ENCODE results near the gene CARS1.

CARS1 gene

GRCh38 chr11:3092603-3093141, 35.4 kb upstream of the CARS1 start:
- no peak for TF ChIP-seq REST (IDR thresholded peaks at IDR 0.05; ENCODE audit: insufficient read depth in 1 of 2, low read depth in 2 of 2, low read length in 2 of 2)
- no peak for TF ChIP-seq FOXP2 (optimal IDR thresholded peaks at IDR 0.05; ENCODE audit: borderline replicate concordance, extremely low read depth, extremely low read length, insufficient read depth)
- no peak for TF ChIP-seq SIN3A (IDR thresholded peaks at IDR 0.05; ENCODE audit: borderline replicate concordance, insufficient read depth, low read length)
- TF ChIP-seq POLR2AphosphoS5 (IDR thresholded peaks at IDR 0.05; ENCODE audit: low read depth, low read length), result no peak
- no peak for TF ChIP-seq TAF1 (IDR thresholded peaks at IDR 0.05; ENCODE audit: borderline replicate concordance, insufficient read depth, low read length)

- no peak for TF ChIP-seq SIN3A (IDR thresholded peaks at IDR 0.05; ENCODE audit: borderline replicate concordance, insufficient read depth, low read length)
These were observed 34.8 kb upstream of the CARS1 start for GRCh38 chr11:3091846-3092602.

GRCh38 chr11:3091081-3091845, 34.0 kb upstream of the CARS1 start:
- TF ChIP-seq TAF1 (IDR thresholded peaks at IDR 0.05; ENCODE audit: borderline replicate concordance, insufficient read depth, low read length) (no peak), REST (IDR thresholded peaks at IDR 0.05; ENCODE audit: insufficient read depth in 1 of 2, low read depth in 2 of 2, low read length in 2 of 2) (no peak), SIN3A (IDR thresholded peaks at IDR 0.05; ENCODE audit: borderline replicate concordance, insufficient read depth, low read length) (no peak), FOXP2 (optimal IDR thresholded peaks at IDR 0.05; ENCODE audit: borderline replicate concordance, extremely low read depth, extremely low read length, insufficient read depth) (no peak), POLR2AphosphoS5 (IDR thresholded peaks at IDR 0.05; ENCODE audit: low read depth, low read length) (no peak)

- no peak for TF ChIP-seq TAF1 (IDR thresholded peaks at IDR 0.05; ENCODE audit: borderline replicate concordance, insufficient read depth, low read length)
- TF ChIP-seq SIN3A (IDR thresholded peaks at IDR 0.05; ENCODE audit: borderline replicate concordance, insufficient read depth, low read length), result no peak
- TF ChIP-seq POLR2AphosphoS5 (IDR thresholded peaks at IDR 0.05; ENCODE audit: low read depth, low read length), result no peak
- TF ChIP-seq REST (IDR thresholded peaks at IDR 0.05; ENCODE audit: insufficient read depth in 1 of 2, low read depth in 2 of 2, low read length in 2 of 2), result no peak
- no peak for TF ChIP-seq FOXP2 (optimal IDR thresholded peaks at IDR 0.05; ENCODE audit: borderline replicate concordance, extremely low read depth, extremely low read length, insufficient read depth)
These were observed 33.1 kb upstream of the CARS1 start for GRCh38 chr11:3090096-3090901.
